Activated CD4-positive, alpha-beta T cell treated with anti-CD3 and anti-CD28 coated beads for 36 hours (primary cell): ENCODE data around the gene NANOGP8. TPM values are rescaled to one million over a fixed set of nuclear protein-coding genes. Genes with fewer than 3 reads are reported as not detected.

ENCODE experiments used
- ATAC-seq: fragments of 200-7000 bp; cut with Tn5 transposase; one replicate; pipeline ENCODE4 v1.10.0; 2021; ENCODE audit warnings: mild to moderate bottlenecking, moderate library complexity
- CTCF ChIA-PET: fragments of 350-600 bp; sonication (Branson Sonifier 250); formaldehyde crosslinking; loops from one replicate; lab custom pipeline; 2021; ENCODE audit warnings: antibody characterized with exemption; lab: Charles Lee
- POLR2A ChIA-PET: fragments of 350-600 bp; sonication (Branson Sonifier 250); formaldehyde crosslinking; loops from one replicate; lab custom pipeline; 2021; ENCODE audit warnings: antibody characterized with exemption, inconsistent platforms; lab: Charles Lee
- DNase-seq: peaks from one replicate; pipeline ENCODE4 v3.0.0-alpha.2; 2020
- H3K27ac Mint-ChIP-seq: one replicate; pipeline ENCODE4 v1.8.0; 2021; ENCODE audit warnings: mixed read lengths
- H3K27me3 Mint-ChIP-seq: one replicate; pipeline ENCODE4 v1.8.0; 2021; ENCODE audit warnings: mixed read lengths
- H3K36me3 Mint-ChIP-seq: one replicate; pipeline ENCODE4 v1.8.0; 2021; ENCODE audit warnings: low read depth, mixed read lengths
- H3K4me1 Mint-ChIP-seq: one replicate; pipeline ENCODE4 v1.8.0; 2021; ENCODE audit warnings: mixed read lengths
- H3K4me3 Mint-ChIP-seq: one replicate; pipeline ENCODE4 v1.8.0; 2021; ENCODE audit warnings: mild to moderate bottlenecking, moderate library complexity, mixed read lengths
- H3K9me3 Mint-ChIP-seq: one replicate; pipeline ENCODE4 v1.8.0; 2021; ENCODE audit warnings: low read depth, mixed read lengths
- intact Hi-C, 2 experiments: fragments of 100-400 bp; cut with DNase I in 1 of 2; cut with micrococcal nuclease in 1 of 2; formaldehyde crosslinking; loops; one replicate each; pipeline versions ENCODE4 v1.14.2 to v1.15.1; 2022 to 2024; cut with DNase I, micrococcal nuclease
- total RNA-seq, 2 experiments: library from RNA; stranded (reverse); gene quantifications; one replicate each; pipeline ENCODE4 v1.2.3, GENCODE V29; 2021

NANOGP8 gene
- total RNA-seq, 2 experiments from 2014 or later: not detected

DNA sequence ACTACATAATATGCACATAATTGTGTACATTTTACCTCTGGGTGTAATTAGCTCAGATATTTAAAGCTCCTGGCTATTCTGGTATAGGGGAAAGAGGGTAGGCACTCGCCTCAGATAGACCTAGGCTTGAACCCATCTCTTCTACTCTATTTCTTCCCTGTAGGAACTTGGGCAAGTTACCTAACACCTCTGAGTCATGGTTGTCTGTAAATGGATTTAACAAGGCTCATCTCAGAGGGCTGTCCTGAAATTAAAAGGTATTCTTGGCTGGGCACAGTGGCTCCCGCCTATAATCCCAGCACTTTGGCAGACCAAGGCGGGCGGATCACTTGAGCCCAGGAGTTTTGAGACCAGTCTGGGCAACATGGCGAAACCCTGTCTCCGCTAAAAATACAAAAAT, 30.7 kb downstream of the NANOGP8 start:
- DNase-seq (no peak), ATAC-seq (no peak)
- Mint-ChIP-seq H3K27me3 (no peaks in the 10 kb centered on the region), H3K36me3 (no peaks in the 10 kb centered on the region), H3K4me3 (no peak overlapping the region), H3K9me3 (no peaks in the 10 kb centered on the region), H3K27ac (no peak overlapping the region), H3K4me1 (no peaks in the 10 kb centered on the region)
- ChIA-PET POLR2A (no interaction called here), CTCF (no interaction called here)
- intact Hi-C loops: no loop called here

GRCh38 chr15:35047996-35048395, 37.1 kb downstream of the NANOGP8 start:
- no peak overlapping the region for H3K27ac Mint-ChIP-seq
- CTCF ChIA-PET: no interaction called here

GRCh38 chr15:35047528-35047927, 37.6 kb downstream of the NANOGP8 start:
- intact Hi-C loops: no loop called here
- H3K9me3 Mint-ChIP-seq: no peaks in the 10 kb centered on the region
- no peak for DNase-seq
- no peaks in the 10 kb centered on the region for H3K36me3 Mint-ChIP-seq
- no peak overlapping the region for H3K27ac Mint-ChIP-seq
- ChIA-PET POLR2A (no interaction called here), CTCF (no interaction called here)
- peaks cover 4% of the 10 kb centered on the region for H3K27me3 Mint-ChIP-seq
- H3K4me1 Mint-ChIP-seq: peaks cover 5% of the 10 kb centered on the region
- no peak for ATAC-seq
- no peak overlapping the region for H3K4me3 Mint-ChIP-seq

More at GRCh38 chr15:35047996-35048395, 37.1 kb downstream of the NANOGP8 start:
- H3K27me3 Mint-ChIP-seq: peaks cover 4% of the 10 kb centered on the region
- H3K4me1 Mint-ChIP-seq: peaks cover 5% of the 10 kb centered on the region
- no peak overlapping the region for H3K4me3 Mint-ChIP-seq
- DNase-seq (no peak), ATAC-seq (no peak)
- no peaks in the 10 kb centered on the region for H3K9me3 Mint-ChIP-seq
- H3K36me3 Mint-ChIP-seq: no peaks in the 10 kb centered on the region
- intact Hi-C loops: no loop called here
- POLR2A ChIA-PET: no interaction called here

- Mint-ChIP-seq H3K27ac (peak overlapping the region; percentile 53), H3K4me1 (peaks cover 5% of the 10 kb centered on the region), H3K36me3 (no peaks in the 10 kb centered on the region), H3K27me3 (peaks cover 4% of the 10 kb centered on the region), H3K4me3 (no peak overlapping the region), H3K9me3 (no peaks in the 10 kb centered on the region)
- intact Hi-C loops: no loop called here
- POLR2A ChIA-PET: no interaction called here
- CTCF ChIA-PET: interaction anchor here (0.5 kb wide), 1 partner anchor 12 kb away, joined by 3 read pairs; no protein-coding TSS in a partner anchor
- DNase-seq: no peak
- no peak for ATAC-seq
Measured at GRCh38 chr15:35043373-35044095, 41.6 kb downstream of the NANOGP8 start.

- Mint-ChIP-seq H3K27ac (no peak overlapping the region), H3K9me3 (no peaks in the 10 kb centered on the region), H3K27me3 (no peaks in the 10 kb centered on the region), H3K4me3 (no peak overlapping the region), H3K36me3 (no peaks in the 10 kb centered on the region), H3K4me1 (peaks cover 5% of the 10 kb centered on the region)
- DNase-seq (no peak), ATAC-seq (no peak)
- POLR2A ChIA-PET: no interaction called here
- CTCF ChIA-PET: interaction anchor here (1.0 kb wide), 1 partner anchor 15 kb away, joined by 3 read pairs; no protein-coding TSS in a partner anchor
- intact Hi-C loops: no loop called here
Measured at GRCh38 chr15:35040339-35041255, 44.5 kb downstream of the NANOGP8 start.

GRCh38 chr15:35038626-35039451, 46.3 kb downstream of the NANOGP8 start:
- Mint-ChIP-seq H3K36me3 (no peaks in the 10 kb centered on the region), H3K4me3 (no peak overlapping the region), H3K27me3 (no peaks in the 10 kb centered on the region), H3K27ac (no peak overlapping the region), H3K4me1 (peaks cover 5% of the 10 kb centered on the region), H3K9me3 (no peaks in the 10 kb centered on the region)
- intact Hi-C loops: no loop called here
- POLR2A ChIA-PET: no interaction called here
- CTCF ChIA-PET: no interaction called here
- ATAC-seq (no peak), DNase-seq (no peak)

Other genes starting within 250 kb of the NANOGP8 start
- gene AQR, start 115.6 kb downstream of the NANOGP8 start, total RNA-seq: 10 to 100 TPM; 39.2 to 62.0 TPM
- 10 to 100 TPM; 64.1 to 65.1 TPM for gene ZNF770, start 97.0 kb downstream of the NANOGP8 start, total RNA-seq